Measurements from ENCODE around the gene ZNF32. TPM values are rescaled to one million over a fixed set of nuclear protein-coding genes. Genes with fewer than 3 reads are reported as not detected.

ZNF32 gene
- total and polyA plus RNA-seq, 2 donors (not counting 1 experiment from before 2014, with no cell fraction given): 30.6 to 60.1 TPM

- H3K9me3 ChIP-seq (ENCODE audit: control insufficient read depth, insufficient read depth, low read depth, low read length): no peaks in the 10 kb centered on the region
- peaks cover 4% of the 10 kb centered on the region for H3K4me1 ChIP-seq (ENCODE audit: control insufficient read depth, extremely low read depth, insufficient read depth, low read length)
- H3K4me2 ChIP-seq (ENCODE audit: extremely low read depth, insufficient read depth, low read length): peak overlapping the region; percentile 84
- H3K27ac ChIP-seq (ENCODE audit: insufficient read depth, low read length): peak overlapping the region; percentile 60
- peak overlapping the region; percentile 60 for H3K9ac ChIP-seq (ENCODE audit: insufficient read depth, low read length)
- H3K27me3 ChIP-seq (ENCODE audit: control insufficient read depth, insufficient read depth, low read length): no peaks in the 10 kb centered on the region
- H3K79me2 ChIP-seq (ENCODE audit: control insufficient read depth, insufficient read depth, low read length): no peaks in the 10 kb centered on the region
- DNase-seq (ENCODE audit: low read depth in 2 of 2): peak; percentile 76 to 78
- H3K4me3 ChIP-seq (replicated peaks in 1 of 4; ENCODE audit: control extremely low read depth in 1 of 4, insufficient read depth in 1 of 4, low read depth in 3 of 4, low read length in 4 of 4): peak overlapping the region; percentile 53 to 65 (median 62)
- peak overlapping the region; percentile 86 for H2AFZ ChIP-seq (ENCODE audit: low read length)
- H4K20me1 ChIP-seq (ENCODE audit: control insufficient read depth, extremely low read depth, insufficient read depth, low read length): no peaks in the 10 kb centered on the region
- TF ChIP-seq, protein P1, sequence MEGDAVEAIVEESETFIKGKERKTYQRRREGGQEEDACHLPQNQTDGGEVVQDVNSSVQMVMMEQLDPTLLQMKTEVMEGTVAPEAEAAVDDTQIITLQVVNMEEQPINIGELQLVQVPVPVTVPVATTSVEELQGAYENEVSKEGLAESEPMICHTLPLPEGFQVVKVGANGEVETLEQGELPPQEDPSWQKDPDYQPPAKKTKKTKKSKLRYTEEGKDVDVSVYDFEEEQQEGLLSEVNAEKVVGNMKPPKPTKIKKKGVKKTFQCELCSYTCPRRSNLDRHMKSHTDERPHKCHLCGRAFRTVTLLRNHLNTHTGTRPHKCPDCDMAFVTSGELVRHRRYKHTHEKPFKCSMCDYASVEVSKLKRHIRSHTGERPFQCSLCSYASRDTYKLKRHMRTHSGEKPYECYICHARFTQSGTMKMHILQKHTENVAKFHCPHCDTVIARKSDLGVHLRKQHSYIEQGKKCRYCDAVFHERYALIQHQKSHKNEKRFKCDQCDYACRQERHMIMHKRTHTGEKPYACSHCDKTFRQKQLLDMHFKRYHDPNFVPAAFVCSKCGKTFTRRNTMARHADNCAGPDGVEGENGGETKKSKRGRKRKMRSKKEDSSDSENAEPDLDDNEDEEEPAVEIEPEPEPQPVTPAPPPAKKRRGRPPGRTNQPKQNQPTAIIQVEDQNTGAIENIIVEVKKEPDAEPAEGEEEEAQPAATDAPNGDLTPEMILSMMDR (conservative IDR thresholded peaks at IDR 0.05 in 1 of 2, IDR thresholded peaks at IDR 0.05 in 1 of 2; ENCODE audit: low read depth in 1 of 2, low read length in 2 of 2): peak; percentile 55 to 64
- TF ChIP-seq EZH2 (IDR thresholded peaks at IDR 0.05; ENCODE audit: low read length, missing control alignments): no peak
- H3K36me3 ChIP-seq (ENCODE audit: control insufficient read depth, insufficient read depth, low read length): no peaks in the 10 kb centered on the region
These were observed 41.5 kb upstream of the ZNF32 start for GRCh38 chr10:43689955-43690771.

GRCh38 chr10:43689618-43689954, 40.9 kb upstream of the ZNF32 start:
- peak overlapping the region; percentile 60 for H3K27ac ChIP-seq (ENCODE audit: insufficient read depth, low read length)
- no peaks in the 10 kb centered on the region for H3K36me3 ChIP-seq (ENCODE audit: control insufficient read depth, insufficient read depth, low read length)
- H3K9me3 ChIP-seq (ENCODE audit: control insufficient read depth, insufficient read depth, low read depth, low read length): no peaks in the 10 kb centered on the region
- no peaks in the 10 kb centered on the region for H3K79me2 ChIP-seq (ENCODE audit: control insufficient read depth, insufficient read depth, low read length)
- H3K27me3 ChIP-seq (ENCODE audit: control insufficient read depth, insufficient read depth, low read length): no peaks in the 10 kb centered on the region
- H3K9ac ChIP-seq (ENCODE audit: insufficient read depth, low read length): peak overlapping the region; percentile 38
- TF ChIP-seq, protein P1 (conservative IDR thresholded peaks at IDR 0.05 in 1 of 2, IDR thresholded peaks at IDR 0.05 in 1 of 2; ENCODE audit: low read depth in 1 of 2, low read length in 2 of 2): no peak
- DNase-seq (ENCODE audit: low read depth in 2 of 2): peak; percentile 49 to 70
- peak overlapping the region; percentile 72 for H3K4me2 ChIP-seq (ENCODE audit: extremely low read depth, insufficient read depth, low read length)
- peaks cover 4% of the 10 kb centered on the region for H3K4me1 ChIP-seq (ENCODE audit: control insufficient read depth, extremely low read depth, insufficient read depth, low read length)
- H2AFZ ChIP-seq (ENCODE audit: low read length): peak overlapping the region; percentile 86
- H3K4me3 ChIP-seq (replicated peaks in 1 of 4; ENCODE audit: control extremely low read depth in 1 of 4, insufficient read depth in 1 of 4, low read depth in 3 of 4, low read length in 4 of 4): peak overlapping the region; percentile 33 to 65 (median 51)
- no peaks in the 10 kb centered on the region for H4K20me1 ChIP-seq (ENCODE audit: control insufficient read depth, extremely low read depth, insufficient read depth, low read length)

GRCh38 chr10:43689007-43689491, 40.4 kb upstream of the ZNF32 start:
- no peaks in the 10 kb centered on the region for H4K20me1 ChIP-seq (ENCODE audit: control insufficient read depth, extremely low read depth, insufficient read depth, low read length)
- TF ChIP-seq, protein P1 (conservative IDR thresholded peaks at IDR 0.05 in 1 of 2, IDR thresholded peaks at IDR 0.05 in 1 of 2; ENCODE audit: low read depth in 1 of 2, low read length in 2 of 2): no peak
- no peak for TF ChIP-seq EZH2 (IDR thresholded peaks at IDR 0.05; ENCODE audit: low read length, missing control alignments)
- no peak overlapping the region for H3K9ac ChIP-seq (ENCODE audit: insufficient read depth, low read length)
- H3K27me3 ChIP-seq (ENCODE audit: control insufficient read depth, insufficient read depth, low read length): no peaks in the 10 kb centered on the region
- H3K4me2 ChIP-seq (ENCODE audit: extremely low read depth, insufficient read depth, low read length): no peak overlapping the region
- H3K9me3 ChIP-seq (ENCODE audit: control insufficient read depth, insufficient read depth, low read depth, low read length): no peaks in the 10 kb centered on the region
- no peak overlapping the region for H3K27ac ChIP-seq (ENCODE audit: insufficient read depth, low read length)
- DNase-seq (ENCODE audit: low read depth in 2 of 2): no peak
- H3K4me3 ChIP-seq (replicated peaks in 1 of 4; ENCODE audit: control extremely low read depth in 1 of 4, insufficient read depth in 1 of 4, low read depth in 3 of 4, low read length in 4 of 4): no peak overlapping the region
- no peaks in the 10 kb centered on the region for H3K36me3 ChIP-seq (ENCODE audit: control insufficient read depth, insufficient read depth, low read length)
- no peak overlapping the region for H2AFZ ChIP-seq (ENCODE audit: low read length)
- H3K4me1 ChIP-seq (ENCODE audit: control insufficient read depth, extremely low read depth, insufficient read depth, low read length): peaks cover 4% of the 10 kb centered on the region
- no peaks in the 10 kb centered on the region for H3K79me2 ChIP-seq (ENCODE audit: control insufficient read depth, insufficient read depth, low read length)
